Fibroblast of skin of left biceps (primary cell): ENCODE data around the gene NEDD4.

ENCODE experiments used
- DNase-seq, 2 experiments: peaks; one replicate each; pipeline ENCODE4 v3.0.0-alpha.2; 2013; ENCODE audit warnings: low read depth in 2 of 2

Gene NEDD4

GRCh38 chr15:55780292-55780691 is 213.1 kb downstream of the NEDD4 start:
- DNase-seq: no peak

GRCh38 chr15:55778932-55779331 is 214.5 kb downstream of the NEDD4 start:
- DNase-seq: no peak
